NCI-H82 treated with DMSO at 0.1 percent for 48 hours (cell line): ENCODE results near the gene ZNRF4.
"Not testable (repeated sequence)": the region's sequence is repeated elsewhere in the genome, so short reads cannot be mapped to it uniquely, and the experiment has no call there.

Experiments
- DNase-seq: peaks from one replicate; lab custom pipeline; 2025; ENCODE audit not compliant: unreplicated experiment; lab: John Stamatoyannopoulos, UW

Gene ZNRF4

DNA sequence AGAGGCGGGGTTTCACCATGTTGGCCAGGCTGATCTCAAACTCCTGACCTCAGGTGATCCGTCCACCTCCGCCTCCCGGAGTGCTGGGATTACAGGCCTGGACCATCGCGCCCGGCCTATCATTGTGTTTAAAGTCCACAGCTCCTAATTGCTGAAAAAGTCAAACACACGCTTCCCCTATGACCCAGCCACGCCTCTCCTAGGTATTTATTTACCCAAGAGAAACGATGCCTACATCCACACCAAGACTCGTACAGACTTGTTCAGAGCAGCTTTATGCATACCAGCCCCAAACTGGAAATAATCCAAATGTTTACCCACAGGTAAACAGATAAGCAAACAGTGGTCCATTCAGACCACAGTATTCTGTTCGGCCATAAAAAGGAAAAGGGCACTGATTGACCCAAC, 15.1 kb downstream of the ZNRF4 start:
- no peak for DNase-seq

DNA sequence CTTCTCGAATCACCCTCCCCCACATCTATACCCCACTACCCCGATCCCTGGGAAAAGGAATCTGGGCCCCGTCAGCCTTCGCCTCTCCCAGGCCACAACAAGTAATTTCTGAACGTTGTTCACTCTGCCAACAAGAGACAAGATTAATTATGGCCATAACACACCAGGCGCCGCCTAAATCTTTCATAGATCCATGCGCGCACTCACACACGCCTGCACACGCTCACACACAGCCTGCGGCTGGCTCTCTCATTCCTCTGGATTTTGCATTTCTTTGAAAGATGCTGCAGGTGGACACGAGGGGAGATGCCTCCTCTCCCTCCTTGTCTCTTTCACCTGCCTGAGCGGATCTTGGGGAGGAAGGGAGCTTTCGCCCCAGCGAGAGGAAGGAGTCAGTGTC, 17.1 kb downstream of the ZNRF4 start:
- DNase-seq, result no peak

DNA sequence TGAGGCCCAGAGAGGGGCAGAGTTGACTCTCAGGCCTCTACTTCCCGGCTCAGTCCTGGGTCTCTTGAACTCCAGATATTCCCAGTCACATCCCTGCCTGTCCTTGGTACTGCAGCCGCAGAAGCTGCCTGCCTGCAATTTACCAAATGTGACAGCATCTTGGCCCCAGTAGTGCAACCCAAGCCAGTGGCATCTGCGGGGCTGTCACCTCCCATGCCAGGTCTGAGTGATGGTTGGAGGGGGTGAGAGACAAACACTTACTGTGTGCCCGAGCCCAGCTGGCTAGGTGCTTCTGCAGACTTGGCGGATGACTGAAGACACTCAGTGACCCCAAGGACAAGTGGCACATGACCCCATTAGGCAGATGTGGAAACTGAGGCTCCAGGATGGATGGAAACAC, 18.4 kb downstream of the ZNRF4 start:
- no peak for DNase-seq

DNA sequence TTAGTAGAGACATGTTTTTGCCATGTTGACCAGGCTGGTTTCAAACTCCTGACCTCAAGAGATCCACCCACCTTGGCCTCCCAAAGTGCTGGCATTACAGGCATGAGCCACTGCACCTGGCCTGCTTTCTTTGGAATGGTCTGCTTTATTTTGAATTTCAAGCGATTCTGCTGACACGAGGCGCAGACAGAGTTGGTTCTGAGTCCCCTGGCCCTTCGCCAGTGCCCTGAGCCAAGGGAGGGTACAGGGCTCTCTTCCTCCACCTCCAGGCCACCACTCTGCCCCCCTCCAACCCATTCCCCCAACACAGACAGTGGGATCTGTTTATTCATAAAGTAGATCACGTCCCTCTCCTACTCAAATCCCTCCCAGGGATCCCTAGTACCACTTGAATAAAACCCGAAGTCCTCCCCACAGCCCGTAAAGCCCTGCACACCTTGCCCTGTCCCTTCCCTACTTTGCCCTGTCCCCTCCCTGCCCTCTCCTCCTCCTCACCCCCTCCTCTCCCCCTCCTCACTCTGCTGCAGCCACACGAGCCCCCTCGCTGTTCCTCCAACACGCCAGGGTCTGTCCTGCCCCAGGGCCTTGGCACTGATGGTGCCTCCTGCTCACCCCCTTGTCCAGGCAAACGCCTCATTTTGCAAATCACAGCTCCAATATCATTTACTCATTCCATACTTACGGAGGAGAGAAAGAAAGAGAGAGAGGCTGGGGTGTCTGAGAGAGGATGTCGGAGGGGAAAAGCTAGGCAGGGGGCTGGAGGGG, 22.4 kb downstream of the ZNRF4 start:
- no peak for DNase-seq

DNA sequence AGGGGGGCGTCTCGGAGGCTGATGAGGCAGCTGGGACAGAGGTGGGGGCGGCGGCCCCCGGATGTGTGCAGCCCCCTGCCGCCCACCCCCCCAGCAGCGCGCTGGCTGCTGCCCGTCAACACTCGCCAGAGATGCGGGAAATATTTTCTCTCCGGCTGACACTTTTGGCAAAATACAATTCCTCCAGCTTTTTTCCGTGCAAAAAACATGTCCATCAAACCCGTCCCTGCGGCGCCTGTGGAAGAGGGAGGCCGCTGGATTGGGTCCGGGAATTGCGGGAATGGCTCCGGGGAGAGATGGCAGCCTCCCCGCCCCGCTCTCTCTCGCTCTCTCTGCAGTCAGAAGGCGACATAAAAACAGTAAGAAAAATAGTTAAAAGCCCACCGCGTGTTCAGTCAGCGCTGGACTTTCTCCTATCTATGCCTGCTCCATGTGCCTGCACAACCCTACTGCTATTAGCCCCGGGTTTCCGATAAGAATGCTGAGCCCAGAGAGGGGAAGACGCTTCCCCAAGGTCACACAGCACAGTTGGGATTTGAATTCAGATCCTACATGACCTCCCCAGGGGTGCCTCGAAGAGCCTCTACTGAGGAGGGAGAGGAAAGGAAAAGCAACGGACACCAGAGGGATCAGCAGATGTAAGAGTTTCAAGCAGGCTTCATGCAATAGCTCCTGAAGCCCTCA, 23.2 kb downstream of the ZNRF4 start:
- DNase-seq, result no peak

DNA sequence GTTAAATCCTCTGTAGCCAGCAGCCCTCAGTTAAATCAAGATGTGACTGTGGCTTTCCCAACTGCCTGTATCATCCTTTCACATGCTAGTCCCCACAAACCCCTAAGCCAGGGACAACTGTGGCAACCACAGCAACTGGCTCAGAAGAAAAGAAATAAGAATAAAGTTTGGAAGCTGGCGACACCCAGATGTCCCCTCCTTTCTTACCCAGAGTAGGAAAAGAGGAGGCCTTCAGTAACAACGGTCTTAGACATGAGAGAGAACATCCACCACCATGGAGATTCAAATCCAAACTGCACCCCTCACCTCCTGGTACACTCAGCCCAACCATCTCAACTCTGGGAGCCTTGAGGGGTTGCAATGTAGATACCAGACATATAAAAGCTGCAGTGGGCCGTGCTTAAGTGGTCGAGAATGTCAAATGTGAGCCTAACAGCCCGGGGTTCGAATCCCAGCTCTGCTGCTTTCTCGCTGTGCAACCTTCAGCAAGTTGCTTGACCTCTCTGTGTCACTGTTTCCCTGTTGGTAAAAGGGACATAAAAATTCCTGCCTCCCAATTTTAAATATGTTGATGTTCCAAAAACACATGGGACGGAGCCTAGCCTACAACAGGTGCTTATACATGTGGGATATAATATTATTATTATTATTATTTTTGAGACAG, 23.8 kb downstream of the ZNRF4 start:
- DNase-seq, result no peak

DNA sequence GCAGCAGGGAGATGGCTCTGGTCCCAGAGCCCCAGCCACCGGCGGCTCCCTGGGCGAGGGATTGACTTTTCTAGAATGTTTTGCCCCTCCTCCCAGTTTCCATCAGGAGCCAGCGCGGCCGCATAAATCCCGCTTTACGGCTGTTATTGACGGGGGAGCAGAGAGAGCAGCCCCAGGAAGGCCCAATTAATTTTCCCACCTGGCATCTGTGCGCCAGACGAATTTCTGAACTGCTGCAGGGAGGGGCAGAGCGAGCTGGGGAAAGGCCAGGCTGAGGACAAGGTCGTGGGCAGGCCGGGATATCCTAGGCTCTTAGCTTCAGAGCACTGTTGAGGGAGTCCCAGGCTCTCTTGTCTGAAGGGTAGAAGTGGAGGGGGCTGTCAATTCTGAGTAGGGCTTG, 24.7 kb downstream of the ZNRF4 start:
- DNase-seq, result no peak

DNA sequence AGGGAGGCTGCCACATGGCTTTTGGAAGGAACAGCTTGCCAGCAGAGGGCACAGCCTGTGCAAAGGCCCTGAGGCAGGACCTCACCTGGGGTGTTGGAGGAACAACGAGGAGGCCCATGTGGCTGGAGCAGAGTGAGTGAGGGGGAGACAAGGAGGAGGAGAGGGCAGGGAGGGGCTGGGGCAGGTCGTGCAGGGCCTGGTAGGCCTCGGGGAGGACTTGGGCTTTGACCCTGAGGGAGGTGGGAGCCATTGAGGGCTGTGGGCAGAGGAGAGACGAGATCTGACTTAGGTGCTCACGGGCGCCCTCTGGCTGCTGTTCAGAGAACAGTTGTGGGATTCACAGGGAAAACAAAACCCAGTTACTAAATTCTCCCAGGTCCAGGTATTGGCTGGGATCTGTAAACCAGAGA, 25.2 kb downstream of the ZNRF4 start:
- no peak for DNase-seq

DNA sequence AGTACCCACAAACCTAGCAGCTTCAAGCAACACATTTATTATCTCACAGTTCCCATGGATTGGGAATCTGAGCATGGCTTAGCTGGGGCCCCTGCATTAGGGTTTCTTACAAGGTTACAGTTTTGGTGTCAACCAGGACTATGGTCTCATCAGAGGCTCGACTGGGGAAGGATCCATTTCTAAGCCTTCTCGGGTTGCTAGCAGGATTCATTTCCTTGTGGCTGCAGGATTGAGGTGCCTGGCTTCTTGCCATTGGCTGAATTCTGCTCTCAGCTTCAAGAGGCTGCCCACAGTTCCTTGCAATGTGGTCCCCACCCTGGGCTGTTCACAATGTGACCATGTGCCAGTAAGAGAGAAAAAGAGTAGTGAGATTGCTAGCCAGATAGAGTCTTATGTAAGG, 26.7 kb downstream of the ZNRF4 start:
- DNase-seq, result no peak

DNA sequence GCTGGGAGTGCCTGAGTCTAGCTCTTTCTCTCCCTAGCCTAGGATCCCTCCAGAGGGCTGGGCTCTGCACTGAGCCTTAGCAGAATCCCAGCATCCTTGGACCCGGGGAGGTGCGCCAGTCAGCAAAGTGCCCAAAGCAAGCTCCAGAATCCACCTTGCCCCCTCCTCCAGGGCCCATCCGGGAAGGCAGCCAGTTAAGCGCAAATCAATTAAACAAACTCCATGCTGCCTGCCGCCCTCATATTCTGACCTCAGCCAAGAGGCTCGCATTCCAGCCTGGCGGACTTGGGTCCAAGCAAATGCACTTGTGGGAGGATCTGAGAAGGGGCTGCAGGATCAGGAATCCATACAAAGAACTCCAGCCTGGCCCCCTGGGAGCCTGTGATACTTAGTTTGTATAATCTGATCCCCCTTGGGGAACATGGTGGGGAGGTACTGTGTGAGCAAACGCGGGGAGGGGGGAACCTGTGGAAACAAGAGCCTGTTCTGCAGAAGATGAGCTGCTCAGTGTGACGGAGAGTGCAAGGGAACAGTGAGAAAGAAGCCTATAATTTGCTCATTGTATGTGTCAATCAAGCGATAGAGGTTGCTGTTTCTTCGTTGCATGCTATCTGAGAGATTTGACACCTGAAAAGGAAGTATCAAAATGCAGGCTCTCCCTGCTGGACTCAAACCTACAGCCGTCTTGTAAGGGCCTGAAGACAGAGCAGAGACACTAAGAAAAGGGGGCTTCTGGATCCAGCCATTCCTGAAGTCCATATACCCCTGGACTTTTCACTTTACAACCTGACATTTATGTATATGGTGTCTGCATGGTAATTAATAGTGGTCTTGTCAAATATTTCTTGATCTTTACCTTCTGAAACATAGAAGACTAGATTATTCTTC, 29.4 kb downstream of the ZNRF4 start:
- no peak for DNase-seq

DNA sequence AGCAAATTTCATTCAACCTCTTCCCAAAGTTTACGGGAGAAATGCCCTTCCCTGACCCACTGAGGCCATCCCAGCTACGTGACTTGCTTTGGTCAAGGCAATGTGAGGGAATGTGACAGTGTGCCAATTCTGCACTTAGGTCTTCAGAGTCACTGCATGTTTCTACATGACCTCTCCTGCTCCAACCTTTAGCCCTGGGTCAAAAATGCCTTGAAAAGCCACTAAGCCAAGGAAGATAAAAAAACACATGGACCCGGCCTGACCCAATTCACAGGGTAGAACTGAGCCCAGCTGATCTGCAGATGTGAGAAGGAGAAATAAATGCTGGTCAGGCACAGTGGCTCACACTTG, 30.0 kb downstream of the ZNRF4 start:
- DNase-seq, result no peak

DNA sequence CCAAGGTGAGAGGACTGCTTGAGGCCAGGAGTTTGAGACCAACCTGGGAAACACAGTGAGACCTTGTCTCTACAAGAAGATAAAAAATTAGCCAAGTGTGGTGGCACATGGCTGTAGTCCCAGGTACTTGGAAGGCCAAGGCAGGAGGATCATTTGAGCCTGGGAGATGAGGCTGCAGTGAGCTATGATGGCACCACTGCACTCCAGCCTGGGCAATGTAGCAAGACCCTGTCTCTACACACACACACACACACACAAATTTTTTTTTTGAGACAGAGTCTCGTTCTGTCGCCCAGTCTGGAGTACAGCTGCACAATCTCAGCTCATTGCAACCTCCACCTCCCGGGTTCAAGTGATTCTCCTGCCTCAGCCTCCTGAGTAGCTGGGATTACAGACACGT, 30.4 kb downstream of the ZNRF4 start:
- not testable (repeated sequence) for DNase-seq

DNA sequence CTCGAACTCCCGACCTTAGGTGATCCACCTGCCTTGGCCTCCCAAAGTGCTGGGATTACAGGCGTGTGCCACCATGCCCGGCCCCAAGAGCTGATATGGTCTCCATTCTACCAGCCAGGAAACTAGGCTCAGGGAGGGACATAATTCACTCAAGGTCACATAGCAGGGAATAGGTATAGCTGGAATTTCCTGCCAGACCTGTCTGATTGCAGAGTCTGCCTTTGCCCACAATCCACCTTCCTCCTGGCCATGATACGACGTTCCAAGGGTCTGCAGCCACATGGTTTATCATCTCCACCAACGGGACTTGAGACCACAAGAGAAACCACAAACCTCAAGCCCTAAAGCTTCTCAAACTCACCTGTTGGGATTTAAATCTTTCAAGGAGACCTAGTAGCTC, 32.0 kb downstream of the ZNRF4 start:
- DNase-seq, result no peak

DNA sequence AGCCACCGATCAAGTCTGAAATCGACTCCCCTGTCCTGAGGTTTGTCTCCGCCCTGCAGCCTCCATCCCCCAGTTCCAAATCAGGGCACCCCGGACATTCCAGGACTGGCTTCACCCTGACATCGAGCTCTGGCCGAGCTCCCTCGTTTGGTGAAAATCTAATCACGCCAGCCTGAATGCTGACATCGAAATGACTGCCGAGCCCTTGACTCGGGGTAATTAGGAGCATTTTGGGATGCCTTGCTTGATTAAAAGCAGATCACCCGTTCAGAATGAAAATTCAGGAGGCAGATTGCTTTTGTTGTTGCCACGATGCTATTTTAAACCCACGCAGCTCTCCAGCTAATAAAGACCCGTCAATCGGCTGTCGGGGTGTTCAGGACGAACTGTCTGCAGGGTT, 34.3 kb downstream of the ZNRF4 start:
- no peak for DNase-seq

DNA sequence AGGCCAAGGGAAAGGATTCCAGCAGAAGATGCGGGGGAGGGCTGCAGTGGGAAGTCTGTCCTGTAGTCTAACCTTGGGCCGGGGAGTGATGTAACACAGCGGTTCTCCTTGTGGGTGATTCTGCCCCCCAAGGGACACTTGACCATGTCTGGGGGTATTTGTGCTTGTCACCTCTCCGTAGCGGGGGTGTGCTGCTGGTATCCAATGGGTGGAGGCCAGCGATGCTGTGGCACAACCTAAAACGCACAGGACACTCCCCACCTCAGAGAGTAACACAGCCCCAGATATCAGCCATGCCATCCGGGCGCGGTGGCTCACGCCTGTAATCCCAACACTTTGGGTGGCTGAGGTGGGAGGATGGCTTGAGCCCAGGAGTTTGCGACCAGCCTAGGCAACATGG, 36.3 kb downstream of the ZNRF4 start:
- DNase-seq, result no peak

DNA sequence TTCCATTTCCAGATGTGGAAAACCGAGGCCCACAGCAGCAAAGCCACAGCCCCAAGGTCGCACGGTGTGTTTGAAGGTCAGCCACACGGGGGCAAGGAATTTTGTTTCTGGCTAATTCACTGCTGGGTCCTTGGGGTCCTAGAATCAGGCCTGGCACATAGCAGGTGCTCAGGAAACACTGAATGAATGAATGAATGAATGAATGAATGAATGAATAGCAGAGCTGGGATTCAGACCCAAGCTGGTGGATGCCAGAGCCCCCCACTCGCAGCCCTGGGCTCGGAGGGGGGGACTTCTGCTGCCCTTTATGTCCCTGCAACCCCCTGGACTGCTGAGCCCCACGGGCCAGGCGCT, 37.0 kb downstream of the ZNRF4 start:
- DNase-seq, result no peak

DNA sequence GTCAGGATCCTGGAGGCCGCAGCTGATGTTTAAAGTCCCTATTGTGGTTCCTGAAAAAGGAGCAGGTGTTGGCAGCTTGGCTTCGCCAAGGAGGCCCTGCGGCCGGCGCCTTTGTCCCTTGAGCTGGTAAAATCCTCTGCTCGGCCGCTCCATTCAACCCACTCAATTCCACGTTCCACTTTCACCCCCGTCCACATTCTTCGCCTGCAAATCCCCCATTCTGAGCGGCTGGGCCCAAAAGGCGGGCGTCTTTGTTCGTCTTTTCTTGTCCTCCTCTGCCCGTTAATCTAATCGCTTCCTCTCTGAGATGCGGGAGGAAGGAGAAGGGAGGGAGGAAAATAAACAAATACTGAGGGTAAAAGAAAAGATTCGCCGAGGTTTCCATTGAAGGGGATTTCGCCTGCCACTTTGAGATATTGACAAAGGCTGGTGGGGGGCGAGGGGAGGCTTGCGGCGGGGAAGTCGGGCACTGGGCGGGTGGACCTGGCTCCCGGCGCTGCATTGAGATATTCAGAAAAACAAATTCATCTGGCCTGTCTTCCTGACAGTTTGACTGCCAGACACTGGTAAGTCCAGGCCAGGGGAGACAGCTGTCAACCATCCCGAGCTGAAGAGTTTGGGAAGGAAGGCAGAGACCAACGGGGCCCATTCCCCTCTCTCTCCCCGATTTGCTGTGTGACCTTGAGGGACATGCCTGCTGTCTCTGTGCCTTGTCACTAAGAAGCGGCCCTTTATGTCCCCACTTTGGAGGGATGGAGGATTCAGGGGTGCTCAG, 37.6 kb downstream of the ZNRF4 start:
- DNase-seq, result no peak

DNA sequence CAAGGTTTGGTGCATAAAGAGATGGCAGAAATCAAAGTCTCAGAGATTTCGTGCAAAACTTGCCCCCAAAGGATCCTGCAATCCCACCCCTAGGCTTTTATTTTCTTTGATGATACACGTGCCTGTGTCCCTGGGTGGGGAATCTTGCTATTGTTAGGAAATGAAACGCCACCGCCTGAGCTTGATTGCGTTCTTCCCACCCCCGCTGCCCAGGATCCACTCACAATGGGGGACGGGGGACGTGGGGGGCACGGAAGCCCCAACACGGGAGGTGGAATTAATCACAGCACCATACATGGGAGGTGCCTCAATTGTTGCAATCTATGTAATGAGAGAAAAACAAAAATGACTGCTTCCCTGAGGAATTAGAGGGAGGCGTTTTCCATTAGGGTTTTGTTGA, 39.6 kb downstream of the ZNRF4 start:
- no peak for DNase-seq

DNA sequence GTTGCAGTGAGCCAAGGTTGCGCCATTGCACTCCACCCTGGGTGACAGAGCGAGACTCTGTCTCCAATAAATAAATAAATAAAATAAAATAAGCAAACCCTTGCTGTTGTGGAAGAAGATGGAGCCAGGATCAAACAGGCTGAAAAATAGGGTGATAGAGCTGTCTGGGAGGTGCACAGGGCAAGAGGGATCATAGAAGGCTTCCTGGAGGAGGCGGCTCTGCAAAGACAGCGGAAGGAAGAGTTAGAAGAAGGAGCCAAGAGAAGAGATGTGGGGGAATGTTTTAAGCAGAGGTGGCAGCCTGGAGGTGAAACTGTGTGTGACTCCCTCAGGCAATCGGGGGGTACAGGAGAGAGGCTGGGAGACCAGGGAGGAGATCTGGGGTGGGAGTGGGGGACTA, 40.6 kb downstream of the ZNRF4 start:
- no peak for DNase-seq

DNA sequence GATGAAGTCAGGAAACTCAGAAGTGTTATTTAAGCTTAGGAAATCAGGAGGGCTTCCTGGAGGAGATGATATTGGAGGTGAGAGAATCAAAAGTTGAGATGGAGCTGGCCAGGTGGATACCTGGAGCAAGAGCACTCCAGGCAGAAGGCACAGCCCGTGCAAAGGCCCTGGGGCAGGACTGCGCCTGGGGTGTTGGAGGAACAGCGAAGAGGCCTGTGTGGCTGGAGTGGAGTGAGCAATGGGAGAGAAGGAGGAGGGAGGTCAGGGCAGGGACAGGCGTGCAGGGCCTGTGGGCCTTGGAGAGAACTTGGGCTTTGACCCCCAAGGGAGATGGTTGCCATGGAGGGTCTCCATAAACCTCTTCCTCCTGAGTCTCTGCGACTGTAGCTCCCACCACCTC, 42.1 kb downstream of the ZNRF4 start:
- DNase-seq, result no peak
